ENCODE measurements around the gene ATL3.
"Not testable (repeated sequence)": the region's sequence is repeated elsewhere in the genome, so short reads cannot be mapped to it uniquely, and the experiment has no call there.

The ATL3 gene

DNA sequence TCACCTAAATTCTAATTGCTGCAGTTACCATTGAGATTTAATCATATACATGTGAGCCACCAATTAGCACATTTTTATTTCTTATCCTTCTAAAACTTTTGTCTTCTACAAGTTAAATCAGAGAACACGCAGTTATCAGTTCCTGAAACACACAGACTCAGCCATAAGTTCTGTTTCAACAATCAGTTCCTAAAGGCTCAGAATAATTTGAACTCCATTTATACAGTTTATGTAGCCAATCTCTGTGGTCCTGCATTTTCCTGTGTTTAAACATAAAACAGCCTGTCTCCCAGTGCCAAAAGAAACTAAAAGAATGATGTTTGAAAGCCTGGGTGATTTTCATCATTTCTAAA is 59.8 kb downstream of the ATL3 start:
- H3K4me3 ChIP-seq (ENCODE audit: low read length) = no peak overlapping the region

GRCh38 chr11:63610604-63611394 is 60.4 kb downstream of the ATL3 start:
- no peaks in the 10 kb centered on the region for H3K27me3 ChIP-seq (ENCODE audit: control insufficient read depth, insufficient read depth, low read length)
- peaks cover 17% of the 10 kb centered on the region for H3K4me1 ChIP-seq (ENCODE audit: control insufficient read depth, insufficient read depth, low read length)
- H3K9me3 ChIP-seq (ENCODE audit: control insufficient read depth, low read length) = no peaks in the 10 kb centered on the region
- no peaks in the 10 kb centered on the region for H3K36me3 ChIP-seq (ENCODE audit: control insufficient read depth, insufficient read depth, low read length)
- H3K4me3 ChIP-seq (ENCODE audit: low read length) = no peak overlapping the region
- H3K9ac ChIP-seq (ENCODE audit: low read length) = no peak overlapping the region

More for the DNA sequence above, 59.8 kb downstream of the ATL3 start:
- no peaks in the 10 kb centered on the region for H3K27me3 ChIP-seq (ENCODE audit: control insufficient read depth, insufficient read depth, low read length)
- H3K9ac ChIP-seq (ENCODE audit: low read length) = no peak overlapping the region
- no peaks in the 10 kb centered on the region for H3K36me3 ChIP-seq (ENCODE audit: control insufficient read depth, insufficient read depth, low read length)
- peaks cover 17% of the 10 kb centered on the region for H3K4me1 ChIP-seq (ENCODE audit: control insufficient read depth, insufficient read depth, low read length)
- H3K9me3 ChIP-seq (ENCODE audit: control insufficient read depth, low read length) = no peaks in the 10 kb centered on the region

GRCh38 chr11:63609971-63610580 is 61.1 kb downstream of the ATL3 start:
- no peaks in the 10 kb centered on the region for H3K27me3 ChIP-seq (ENCODE audit: control insufficient read depth, insufficient read depth, low read length)
- H3K9me3 ChIP-seq (ENCODE audit: control insufficient read depth, low read length) = no peaks in the 10 kb centered on the region
- no peaks in the 10 kb centered on the region for H3K36me3 ChIP-seq (ENCODE audit: control insufficient read depth, insufficient read depth, low read length)
- no peak overlapping the region for H3K4me3 ChIP-seq (ENCODE audit: low read length)
- H3K4me1 ChIP-seq (ENCODE audit: control insufficient read depth, insufficient read depth, low read length) = peaks cover 17% of the 10 kb centered on the region
- H3K9ac ChIP-seq (ENCODE audit: low read length) = peak overlapping the region; percentile 37

- Histone ChIP-seq H3K4me1 (ENCODE audit: control insufficient read depth, insufficient read depth, low read length) (peaks cover 17% of the 10 kb centered on the region), H3K27me3 (ENCODE audit: control insufficient read depth, insufficient read depth, low read length) (no peaks in the 10 kb centered on the region), H3K4me3 (ENCODE audit: low read length) (no peak overlapping the region), H3K9ac (ENCODE audit: low read length) (peak overlapping the region; percentile 37), H3K9me3 (ENCODE audit: control insufficient read depth, low read length) (no peaks in the 10 kb centered on the region), H3K36me3 (ENCODE audit: control insufficient read depth, insufficient read depth, low read length) (no peaks in the 10 kb centered on the region)
Measured at GRCh38 chr11:63609536-63609935, 61.6 kb downstream of the ATL3 start.

DNA sequence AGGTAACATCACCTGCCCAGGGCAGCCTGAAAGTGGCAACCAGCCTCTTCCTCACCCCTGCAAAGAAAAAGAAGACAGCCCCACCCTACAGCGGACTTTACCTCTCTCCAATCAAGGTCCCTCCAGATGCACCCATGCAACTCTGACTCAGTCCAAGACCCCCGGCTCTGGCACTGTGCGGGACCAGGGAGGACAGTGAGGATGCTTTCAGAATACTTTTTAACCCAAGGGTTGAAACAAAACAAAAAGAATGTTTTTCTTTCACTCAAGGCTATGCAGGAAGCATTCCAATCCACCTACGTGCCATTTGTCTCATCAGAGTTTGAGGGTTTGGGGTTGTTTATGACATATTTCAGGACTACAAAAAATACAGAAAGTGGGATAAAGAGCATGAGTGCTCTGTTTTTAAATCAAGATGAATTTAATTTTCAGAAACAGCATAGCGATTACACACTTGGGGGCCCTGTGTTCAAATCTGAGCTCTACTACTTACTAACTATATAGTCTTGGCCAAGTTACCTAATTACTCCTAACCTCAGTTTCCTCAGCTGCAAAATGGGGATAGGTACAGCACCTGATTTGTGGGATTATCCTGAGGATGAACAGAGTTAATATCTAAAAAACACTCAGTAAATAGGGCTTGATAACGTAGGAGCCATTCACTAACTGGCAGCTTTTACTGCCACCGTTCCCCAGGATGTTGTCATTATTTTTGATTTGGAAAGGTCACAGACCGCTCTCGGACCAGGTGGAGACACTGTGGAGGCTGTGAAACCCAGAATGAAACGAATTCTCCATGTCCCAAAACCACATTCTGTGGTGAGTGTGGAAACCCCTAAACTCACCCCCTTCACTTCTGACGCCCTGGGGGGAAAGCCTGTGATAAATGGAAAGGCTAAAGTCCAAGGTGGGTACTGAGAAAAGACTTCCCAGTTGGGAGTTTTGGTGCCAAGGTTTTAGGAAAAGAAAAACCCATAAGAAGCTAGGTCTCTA is 62.5 kb downstream of the ATL3 start:
- peaks cover 17% of the 10 kb centered on the region for H3K4me1 ChIP-seq (ENCODE audit: control insufficient read depth, insufficient read depth, low read length)

DNA sequence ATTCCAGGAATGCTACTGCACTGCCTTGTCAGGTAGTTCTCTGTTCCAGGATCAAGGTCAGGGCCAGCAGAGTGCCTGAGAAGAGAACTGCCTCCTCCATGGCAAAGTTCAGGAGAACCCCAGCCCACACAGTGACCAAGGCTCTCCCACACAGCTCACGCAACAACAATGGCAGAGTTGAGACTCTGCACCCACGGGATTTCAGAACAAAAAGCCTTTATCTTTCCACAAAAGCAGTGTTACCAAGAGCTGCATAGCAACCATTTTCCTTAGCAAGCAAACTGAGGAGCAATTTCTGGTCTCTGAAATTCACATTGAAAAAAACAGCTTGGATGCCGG is 68.0 kb downstream of the ATL3 start:
- H3K27me3 ChIP-seq (ENCODE audit: control insufficient read depth, insufficient read depth, low read length) = no peaks in the 10 kb centered on the region
- H3K4me3 ChIP-seq (ENCODE audit: low read length) = no peak overlapping the region
- no peak overlapping the region for H3K9ac ChIP-seq (ENCODE audit: low read length)
- H3K9me3 ChIP-seq (ENCODE audit: control insufficient read depth, low read length) = no peaks in the 10 kb centered on the region
- no peaks in the 10 kb centered on the region for H3K36me3 ChIP-seq (ENCODE audit: control insufficient read depth, insufficient read depth, low read length)
- H3K4me1 ChIP-seq (ENCODE audit: control insufficient read depth, insufficient read depth, low read length) = peaks cover 6% of the 10 kb centered on the region

More for the DNA sequence above, 62.5 kb downstream of the ATL3 start:
- H3K9me3 ChIP-seq (ENCODE audit: control insufficient read depth, low read length) = no peaks in the 10 kb centered on the region
- H3K36me3 ChIP-seq (ENCODE audit: control insufficient read depth, insufficient read depth, low read length) = no peaks in the 10 kb centered on the region
- H3K9ac ChIP-seq (ENCODE audit: low read length) = peak overlapping the region; percentile 37
- no peaks in the 10 kb centered on the region for H3K27me3 ChIP-seq (ENCODE audit: control insufficient read depth, insufficient read depth, low read length)
- H3K4me3 ChIP-seq (ENCODE audit: low read length) = no peak overlapping the region

DNA sequence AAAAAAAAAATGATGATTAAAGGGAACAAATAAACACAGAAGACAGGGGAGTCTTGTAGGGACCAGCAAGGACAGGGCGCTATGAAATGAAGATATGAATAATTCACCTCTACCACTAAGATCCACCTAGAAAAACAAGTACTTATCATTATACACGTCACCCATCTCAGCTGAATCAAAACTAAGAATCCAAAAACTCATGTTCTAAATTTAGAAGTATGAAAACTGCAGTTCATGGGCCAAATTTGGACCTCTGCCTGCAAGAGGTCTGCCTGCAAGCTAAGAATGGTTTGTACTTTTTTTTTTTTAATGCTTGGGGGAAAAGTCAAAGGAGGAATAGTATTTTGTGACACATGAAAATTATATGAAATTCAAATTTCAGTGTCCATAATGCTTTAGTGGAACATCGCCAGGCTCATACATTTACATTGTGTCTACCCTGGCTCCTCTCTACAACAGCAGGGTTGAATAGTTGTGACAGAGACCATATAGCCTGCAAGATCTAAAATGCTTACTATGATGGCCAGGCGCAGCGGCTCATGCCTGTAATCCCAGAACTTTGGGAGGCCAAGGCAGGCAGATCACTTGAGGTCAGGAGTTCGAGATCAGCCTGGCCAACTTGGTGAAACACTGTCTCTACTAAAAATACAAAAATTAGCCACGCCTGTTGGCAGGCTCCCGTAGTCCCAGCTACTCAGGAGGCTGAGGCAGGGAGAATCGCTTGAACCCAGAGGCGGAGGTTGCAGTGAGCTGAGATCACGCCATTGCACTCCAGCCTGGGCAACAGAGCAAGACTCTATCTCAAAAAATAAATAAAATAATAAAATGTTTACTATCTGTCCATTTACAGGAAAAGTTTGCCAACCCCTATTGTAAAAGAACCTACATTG is 68.6 kb downstream of the ATL3 start:
- H3K4me1 ChIP-seq (ENCODE audit: control insufficient read depth, insufficient read depth, low read length); H3K4me3 ChIP-seq (ENCODE audit: low read length); H3K36me3 ChIP-seq (ENCODE audit: control insufficient read depth, insufficient read depth, low read length); H3K9ac ChIP-seq (ENCODE audit: low read length); H3K27me3 ChIP-seq (ENCODE audit: control insufficient read depth, insufficient read depth, low read length); H3K9me3 ChIP-seq (ENCODE audit: control insufficient read depth, low read length): not testable (repeated sequence)

DNA sequence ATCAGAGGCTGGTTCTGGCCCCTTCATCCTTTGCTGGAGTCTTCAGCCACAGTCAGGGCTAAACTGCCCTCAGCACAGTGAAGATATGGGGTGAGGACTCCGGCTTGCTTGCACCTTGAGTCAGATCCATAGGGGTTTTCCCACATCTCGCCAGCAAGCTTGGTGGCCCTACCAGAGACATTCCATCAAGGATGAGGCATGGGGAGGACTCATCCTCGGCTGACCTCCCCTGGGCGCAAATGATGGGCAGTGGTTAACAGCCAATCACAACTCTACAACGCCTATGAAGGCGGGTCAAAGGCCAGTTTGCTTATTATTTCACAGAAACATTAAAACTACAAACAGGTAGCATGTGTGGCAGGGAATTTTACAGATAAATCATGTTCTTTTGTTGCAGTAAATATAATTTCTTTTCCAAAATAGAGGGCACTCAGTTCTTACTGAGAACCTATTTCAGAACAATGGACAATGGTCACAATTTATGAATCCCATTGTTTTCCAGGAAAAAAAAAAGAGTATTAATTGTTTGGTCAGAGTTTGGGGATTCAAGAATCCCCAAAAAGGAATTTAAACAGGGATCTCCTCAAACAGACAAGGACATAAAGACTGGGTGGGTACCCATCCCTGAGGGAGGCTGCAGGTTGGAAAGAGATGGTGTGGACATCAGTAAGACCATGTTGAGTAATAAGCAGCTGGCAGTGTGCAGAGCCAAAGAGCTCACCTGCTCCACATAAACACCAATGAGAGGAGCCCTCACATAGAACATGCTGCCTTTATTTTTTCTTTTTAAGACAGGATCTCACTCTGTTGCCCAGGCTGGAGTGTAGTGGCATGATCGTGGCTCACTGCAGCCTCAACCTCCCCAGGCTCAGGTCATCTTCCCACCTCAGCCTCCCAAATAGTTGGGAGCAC is 71.7 kb downstream of the ATL3 start:
- H3K4me3 ChIP-seq (ENCODE audit: low read length) = no peak overlapping the region

GRCh38 chr11:63598556-63598955 is 72.6 kb downstream of the ATL3 start:
- Histone ChIP-seq H3K36me3 (ENCODE audit: control insufficient read depth, insufficient read depth, low read length) (no peaks in the 10 kb centered on the region), H3K9me3 (ENCODE audit: control insufficient read depth, low read length) (no peaks in the 10 kb centered on the region), H3K4me3 (ENCODE audit: low read length) (no peak overlapping the region), H3K4me1 (ENCODE audit: control insufficient read depth, insufficient read depth, low read length) (peaks cover 6% of the 10 kb centered on the region), H3K9ac (ENCODE audit: low read length) (no peak overlapping the region), H3K27me3 (ENCODE audit: control insufficient read depth, insufficient read depth, low read length) (no peaks in the 10 kb centered on the region)

More for the DNA sequence above, 71.7 kb downstream of the ATL3 start:
- H3K27me3 ChIP-seq (ENCODE audit: control insufficient read depth, insufficient read depth, low read length) = no peaks in the 10 kb centered on the region
- H3K4me1 ChIP-seq (ENCODE audit: control insufficient read depth, insufficient read depth, low read length) = peaks cover 6% of the 10 kb centered on the region
- no peaks in the 10 kb centered on the region for H3K9me3 ChIP-seq (ENCODE audit: control insufficient read depth, low read length)
- no peak overlapping the region for H3K9ac ChIP-seq (ENCODE audit: low read length)
- H3K36me3 ChIP-seq (ENCODE audit: control insufficient read depth, insufficient read depth, low read length) = no peaks in the 10 kb centered on the region

- Histone ChIP-seq H3K36me3 (ENCODE audit: control insufficient read depth, insufficient read depth, low read length) (no peaks in the 10 kb centered on the region), H3K9me3 (ENCODE audit: control insufficient read depth, low read length) (no peaks in the 10 kb centered on the region), H3K9ac (ENCODE audit: low read length) (no peak overlapping the region), H3K4me1 (ENCODE audit: control insufficient read depth, insufficient read depth, low read length) (no peaks in the 10 kb centered on the region), H3K27me3 (ENCODE audit: control insufficient read depth, insufficient read depth, low read length) (no peaks in the 10 kb centered on the region), H3K4me3 (ENCODE audit: low read length) (no peak overlapping the region)
Measured at GRCh38 chr11:63595296-63595695, 75.9 kb downstream of the ATL3 start.

Data from mucosa of stomach (tissue), 1 donor.